Kasumi-1 (cell line): ENCODE data around the gene NOS1AP.

Experiments used
- DNase-seq, 2 experiments: peaks; one replicate each; lab custom pipeline; 2025; lab: John Stamatoyannopoulos, UW

The NOS1AP gene

DNA sequence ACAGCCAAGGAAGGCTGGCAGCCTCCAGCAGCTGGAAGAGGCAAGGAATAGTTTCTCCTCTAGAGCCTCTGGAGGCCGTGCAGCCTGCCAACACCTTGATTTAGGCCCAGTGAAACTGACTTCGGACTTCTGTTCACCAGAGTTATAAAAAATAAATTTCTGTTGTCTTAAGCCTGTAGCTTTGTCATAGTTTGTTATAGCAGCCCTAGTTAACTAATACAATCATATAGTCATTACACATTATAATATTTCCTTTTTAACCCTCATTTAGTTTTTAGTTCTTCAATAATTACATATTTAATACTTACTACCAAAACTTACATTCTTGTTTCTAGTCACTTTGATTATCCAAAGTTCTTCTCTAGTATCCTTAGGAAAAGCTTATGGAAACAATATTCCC is 20.3 kb downstream of the NOS1AP start:
- DNase-seq = no peak

DNA sequence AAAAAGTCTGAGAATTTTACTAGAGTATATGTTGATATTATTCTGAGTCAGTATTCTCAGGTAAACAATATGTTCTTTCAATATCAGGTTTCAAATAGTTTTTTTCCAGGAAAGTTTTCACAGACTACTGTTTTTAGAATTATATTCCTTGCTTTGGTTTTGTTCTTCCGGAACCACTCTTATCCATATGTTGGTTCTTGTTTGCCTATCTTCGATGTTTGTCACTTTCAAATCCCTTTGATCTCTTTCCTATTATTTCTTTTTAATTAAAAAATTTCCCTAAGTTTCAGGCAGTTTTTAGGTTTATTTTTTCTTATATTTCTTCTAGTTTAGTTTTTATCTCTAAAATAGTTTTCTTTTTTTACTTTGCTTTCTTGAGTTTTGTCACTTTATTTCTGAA is 20.9 kb downstream of the NOS1AP start:
- no peak for DNase-seq

DNA sequence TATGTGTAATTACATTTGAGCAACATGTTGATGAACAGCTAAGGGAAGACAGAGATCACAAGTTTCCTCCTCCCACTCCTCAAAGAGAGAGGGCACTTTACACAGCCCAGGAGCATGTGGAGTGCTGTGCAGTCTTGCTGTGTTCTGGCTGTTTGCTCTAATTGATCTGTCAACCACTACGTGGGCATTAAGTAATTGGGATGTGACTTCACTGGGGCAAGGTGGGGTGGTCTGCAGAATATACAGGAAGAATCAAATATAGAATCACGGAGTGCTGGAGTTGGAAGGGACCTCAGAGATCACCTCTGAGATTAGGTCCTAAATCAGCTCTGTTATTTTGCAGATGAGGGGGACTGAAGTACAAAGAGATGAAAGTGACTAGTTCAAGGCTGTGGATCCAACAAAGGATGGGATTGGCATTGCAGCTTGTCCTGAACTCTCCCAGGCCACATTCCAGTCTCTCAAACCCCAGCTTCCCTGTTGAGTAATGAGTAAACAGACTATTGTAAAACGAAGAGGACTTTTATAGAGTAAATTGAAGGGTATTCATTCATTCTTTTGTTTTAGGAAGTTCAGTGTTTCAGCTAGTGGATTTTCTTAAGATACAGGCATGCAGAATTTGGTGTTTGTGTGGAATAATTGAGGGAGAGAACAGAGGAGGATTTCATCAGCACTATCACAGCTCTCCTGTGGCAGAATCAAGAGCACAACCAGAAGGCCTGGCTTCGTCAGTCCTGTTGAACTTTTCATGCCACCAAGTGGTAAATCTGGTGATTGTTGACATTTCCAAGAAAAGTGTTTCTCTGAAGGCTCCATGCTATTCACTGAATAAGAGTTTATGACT is 22.4 kb downstream of the NOS1AP start:
- DNase-seq = no peak

DNA sequence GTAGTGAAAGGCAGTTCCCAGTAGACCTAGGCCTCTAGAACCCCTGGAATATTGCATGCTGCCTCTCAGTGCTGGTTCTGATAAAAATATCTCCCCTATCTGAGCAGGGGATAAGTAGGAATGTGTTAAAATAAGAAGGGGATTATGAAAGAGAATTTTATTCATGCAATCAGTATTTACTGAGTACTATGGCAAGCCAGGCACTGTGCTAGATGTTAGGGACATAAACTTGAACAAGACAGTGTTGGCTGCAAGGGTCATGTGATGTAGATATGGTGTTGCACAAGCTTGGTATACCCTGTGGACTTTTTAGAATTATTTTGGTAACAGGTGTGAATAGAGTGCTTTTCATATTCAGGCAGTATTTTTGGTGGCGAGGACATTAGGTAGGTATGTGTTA is 23.6 kb downstream of the NOS1AP start:
- no peak for DNase-seq

DNA sequence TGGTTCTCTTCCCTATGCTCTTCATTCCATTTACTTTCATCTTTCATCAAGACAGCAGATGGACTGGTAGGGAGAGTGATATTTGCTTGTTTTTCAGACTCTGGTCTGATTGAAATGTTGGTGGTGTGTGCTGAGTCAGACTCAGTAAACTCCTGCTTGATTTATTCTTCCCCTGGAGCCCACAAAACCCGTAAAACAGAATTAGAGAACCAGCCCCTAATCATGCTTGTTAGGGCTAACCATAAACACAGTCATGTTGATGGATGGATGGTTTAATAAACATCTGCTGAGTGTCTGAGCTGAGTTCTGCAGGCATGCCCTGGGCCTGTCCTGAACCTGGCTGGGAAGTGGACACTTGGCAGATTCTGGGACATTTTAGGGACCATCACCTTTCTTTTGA is 24.8 kb downstream of the NOS1AP start:
- DNase-seq = no peak

DNA sequence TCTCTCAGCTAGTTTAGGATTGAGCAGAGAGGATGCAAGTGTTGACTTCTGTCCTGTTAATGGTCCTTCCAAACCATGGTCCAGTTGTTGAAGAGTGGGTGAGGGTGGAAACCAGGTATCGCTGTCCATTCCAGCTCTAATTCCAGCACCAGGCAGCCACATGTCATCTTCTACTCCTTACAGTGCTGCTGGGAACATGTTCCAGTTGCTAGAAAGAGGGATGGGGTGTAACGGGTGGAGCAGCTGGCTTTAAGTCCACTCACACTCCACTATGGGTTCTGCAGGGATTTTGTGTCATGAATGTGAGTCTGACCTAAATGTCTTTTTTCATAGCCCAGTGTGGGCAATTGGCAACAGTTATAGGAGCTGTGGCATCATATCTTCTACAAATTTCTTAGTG is 25.2 kb downstream of the NOS1AP start:
- no peak for DNase-seq

DNA sequence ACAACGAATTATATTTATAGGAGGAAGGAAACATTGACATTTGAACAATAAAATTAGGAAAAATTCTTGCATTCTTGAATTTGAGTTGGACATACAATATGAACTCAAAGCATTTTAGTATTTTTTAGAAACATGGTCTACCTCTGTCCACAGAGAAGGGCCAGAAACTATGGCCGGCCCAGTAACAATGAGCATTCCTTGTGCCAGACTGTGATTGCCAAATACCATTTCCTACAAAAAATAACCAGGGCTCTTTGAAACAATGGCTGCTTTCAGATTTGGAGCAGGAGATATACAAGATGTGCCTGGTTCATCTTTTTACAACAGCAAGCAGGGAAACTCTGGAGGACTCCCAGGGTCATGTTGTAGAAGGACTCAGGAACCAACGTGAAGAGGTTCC is 38.4 kb downstream of the NOS1AP start:
- no peak for DNase-seq

DNA sequence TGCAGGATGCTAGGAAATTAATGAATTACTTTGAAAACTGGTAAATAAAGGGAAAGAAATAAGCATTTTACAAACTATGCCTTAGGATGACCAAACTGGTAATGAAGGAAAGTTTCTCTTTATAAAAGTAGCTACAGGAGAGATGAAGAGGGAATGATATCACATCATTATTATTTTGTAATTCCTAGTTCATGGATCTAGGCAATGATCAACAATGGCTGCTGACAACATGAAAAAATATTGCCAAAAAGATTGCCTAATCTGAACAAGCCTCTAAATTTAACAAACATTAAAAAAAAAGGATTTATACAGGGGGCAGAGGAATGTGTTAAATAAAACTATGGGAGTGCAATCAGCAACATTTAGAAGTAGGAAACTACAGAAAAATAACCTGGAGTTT is 38.9 kb downstream of the NOS1AP start:
- DNase-seq = no peak

DNA sequence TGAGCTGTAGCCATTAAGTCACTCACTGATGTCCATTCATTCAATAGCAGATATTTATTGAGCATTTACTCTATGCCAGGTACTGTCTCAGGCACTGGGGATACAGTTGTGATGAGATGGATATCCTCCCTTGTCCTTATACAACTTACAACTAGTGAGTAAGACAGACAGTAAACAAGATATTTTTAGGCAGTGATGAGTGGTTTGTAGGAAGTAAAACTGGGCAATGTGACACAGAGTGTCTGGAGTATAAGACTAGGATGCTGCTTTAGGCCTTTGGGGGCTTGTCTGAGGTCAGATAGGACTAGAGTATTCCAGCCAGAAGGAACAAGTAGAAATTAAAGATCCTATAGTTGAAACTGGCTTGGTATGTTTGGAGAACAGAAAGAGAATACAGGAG is 41.4 kb downstream of the NOS1AP start:
- DNase-seq = no peak

DNA sequence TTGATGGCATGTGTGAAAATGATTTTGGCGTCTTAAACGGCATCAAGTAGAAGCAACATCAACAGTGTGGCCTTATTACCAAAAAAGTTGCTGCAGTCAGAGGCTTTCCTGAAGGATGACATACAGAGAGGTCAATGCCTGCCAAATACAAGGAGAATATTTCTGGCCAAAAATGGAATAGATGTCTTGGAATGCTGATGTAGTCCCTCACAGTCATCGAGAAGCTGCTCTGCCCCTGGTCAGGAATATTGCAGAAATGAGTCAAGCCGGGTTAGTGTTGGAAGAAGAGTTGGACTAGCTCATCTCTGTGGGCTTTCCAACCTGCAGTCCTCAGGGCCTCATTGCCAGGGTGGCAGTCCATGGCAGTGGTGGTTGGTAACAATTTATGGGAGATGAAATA is 42.1 kb downstream of the NOS1AP start:
- no peak for DNase-seq

DNA sequence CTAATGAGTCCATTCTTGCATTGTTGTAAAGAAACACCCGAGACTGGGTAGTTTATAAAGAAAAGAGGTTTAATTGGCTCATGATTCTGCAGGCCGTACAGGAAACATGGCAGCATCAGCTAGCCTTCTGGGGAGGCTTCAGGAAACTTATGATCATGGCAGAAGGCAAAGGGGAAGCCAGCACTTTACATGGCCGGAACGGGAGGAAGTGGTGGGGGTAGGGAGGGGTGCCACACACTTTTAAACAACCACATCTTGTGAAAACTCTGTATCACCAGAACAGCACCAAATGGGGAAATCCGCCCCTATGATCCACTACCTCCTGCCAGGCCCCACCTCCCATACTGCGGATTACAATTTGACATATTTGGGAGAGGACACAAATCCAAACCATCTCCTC is 43.9 kb downstream of the NOS1AP start:
- DNase-seq = peak; percentile 15 to 37

DNA sequence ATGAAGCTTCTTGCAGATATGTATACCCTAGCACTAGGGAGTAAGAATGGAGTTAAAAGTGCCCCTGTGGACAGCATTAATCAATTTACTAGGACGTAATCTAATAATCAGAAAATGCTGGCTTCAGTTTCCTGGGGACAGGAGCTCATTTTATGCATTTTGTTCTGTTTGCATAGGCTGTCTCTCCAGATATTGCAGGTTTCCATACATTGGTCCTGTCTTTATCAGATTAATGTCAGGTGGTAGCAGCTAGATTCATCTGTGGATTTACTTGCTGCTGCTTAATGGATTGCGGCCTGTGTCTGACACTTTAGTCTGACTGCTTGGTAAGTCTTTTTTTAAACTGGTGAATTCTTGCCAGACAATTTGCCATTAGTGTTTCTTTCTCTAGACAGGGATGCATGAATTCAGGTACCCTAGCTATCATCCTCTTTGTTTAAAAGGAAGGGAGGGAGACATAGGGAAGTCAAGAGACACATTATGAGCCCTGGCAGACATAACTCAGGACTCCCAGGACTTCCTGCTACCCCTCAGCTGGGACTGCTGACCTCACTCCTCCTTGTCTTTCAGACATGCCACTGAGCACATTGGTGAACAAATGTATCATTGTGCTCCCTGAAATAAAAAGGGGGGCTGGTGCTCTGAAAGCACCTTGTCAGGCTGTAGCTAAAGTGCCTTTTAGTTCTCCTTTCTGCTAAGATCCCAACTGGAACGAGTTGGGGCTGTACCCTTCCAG is 47.7 kb downstream of the NOS1AP start:
- no peak for DNase-seq

DNA sequence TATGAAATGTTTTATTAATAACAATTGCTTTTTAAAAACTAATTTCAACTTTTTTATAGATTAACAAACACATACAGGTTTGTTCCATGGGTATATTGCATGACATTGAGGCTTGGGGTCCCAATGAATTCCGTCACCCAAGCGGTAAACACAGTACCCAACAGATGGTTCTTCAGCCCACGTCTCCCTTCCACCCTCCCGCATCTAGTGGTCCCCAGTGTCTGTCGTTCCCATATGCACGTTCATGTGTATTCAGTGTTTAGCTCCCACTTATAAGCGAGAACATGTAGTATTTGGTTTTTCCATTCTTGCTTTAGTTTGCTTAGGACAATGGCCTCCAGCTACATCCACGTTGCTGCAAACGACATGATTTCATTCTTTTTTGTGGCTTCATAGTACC is 48.6 kb downstream of the NOS1AP start:
- no peak for DNase-seq

DNA sequence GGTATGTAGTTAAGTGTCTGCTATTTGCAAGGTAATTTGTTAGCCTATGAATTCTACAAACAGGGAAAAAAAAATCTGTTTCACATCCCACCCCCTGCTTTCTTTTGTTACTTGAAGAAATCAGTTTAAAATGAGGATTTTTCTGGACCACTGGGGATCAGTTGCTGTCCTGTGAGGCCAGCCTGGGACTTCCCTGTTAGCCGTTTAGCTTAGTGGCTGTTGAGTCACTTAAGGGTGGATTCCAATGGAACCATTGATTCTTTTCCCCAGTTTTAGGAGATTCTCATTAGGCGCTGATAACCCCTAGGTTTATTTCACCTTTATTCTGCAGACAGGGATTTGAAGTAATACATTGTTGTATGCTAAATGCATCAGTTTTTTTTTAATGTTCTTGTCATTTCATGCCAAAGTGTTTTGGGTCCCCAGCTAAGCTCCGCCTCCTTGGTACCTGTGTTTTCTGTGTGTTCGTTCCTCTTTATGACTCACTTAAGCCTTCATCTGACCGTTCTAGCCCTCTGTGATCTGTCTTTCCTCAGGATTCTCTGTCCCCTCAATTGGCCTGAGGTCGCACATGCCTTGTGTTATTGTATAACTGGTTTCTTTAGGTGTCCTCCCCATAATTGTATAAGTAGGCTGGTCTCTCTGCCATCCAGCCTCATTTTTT is 59.3 kb downstream of the NOS1AP start:
- DNase-seq = no peak

DNA sequence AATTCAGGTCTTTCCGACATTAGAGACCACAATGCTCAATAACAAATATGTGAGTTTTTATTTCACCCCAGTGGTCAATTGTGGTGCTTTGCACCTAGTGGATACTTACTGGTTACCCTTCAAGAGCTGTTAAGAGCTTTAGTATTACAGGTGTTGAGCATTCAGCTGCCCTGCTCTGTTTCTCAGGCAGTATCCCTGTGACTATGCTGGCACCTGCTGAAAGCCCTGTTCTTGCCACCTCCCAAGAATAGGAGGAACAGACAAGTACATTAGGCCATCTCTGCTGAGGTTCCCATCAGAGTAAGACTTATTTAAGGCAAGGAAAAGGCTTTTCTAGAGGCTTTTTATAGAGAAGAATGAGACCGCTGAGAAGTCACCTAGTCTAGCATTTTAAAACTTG is 60.8 kb downstream of the NOS1AP start:
- no peak for DNase-seq

DNA sequence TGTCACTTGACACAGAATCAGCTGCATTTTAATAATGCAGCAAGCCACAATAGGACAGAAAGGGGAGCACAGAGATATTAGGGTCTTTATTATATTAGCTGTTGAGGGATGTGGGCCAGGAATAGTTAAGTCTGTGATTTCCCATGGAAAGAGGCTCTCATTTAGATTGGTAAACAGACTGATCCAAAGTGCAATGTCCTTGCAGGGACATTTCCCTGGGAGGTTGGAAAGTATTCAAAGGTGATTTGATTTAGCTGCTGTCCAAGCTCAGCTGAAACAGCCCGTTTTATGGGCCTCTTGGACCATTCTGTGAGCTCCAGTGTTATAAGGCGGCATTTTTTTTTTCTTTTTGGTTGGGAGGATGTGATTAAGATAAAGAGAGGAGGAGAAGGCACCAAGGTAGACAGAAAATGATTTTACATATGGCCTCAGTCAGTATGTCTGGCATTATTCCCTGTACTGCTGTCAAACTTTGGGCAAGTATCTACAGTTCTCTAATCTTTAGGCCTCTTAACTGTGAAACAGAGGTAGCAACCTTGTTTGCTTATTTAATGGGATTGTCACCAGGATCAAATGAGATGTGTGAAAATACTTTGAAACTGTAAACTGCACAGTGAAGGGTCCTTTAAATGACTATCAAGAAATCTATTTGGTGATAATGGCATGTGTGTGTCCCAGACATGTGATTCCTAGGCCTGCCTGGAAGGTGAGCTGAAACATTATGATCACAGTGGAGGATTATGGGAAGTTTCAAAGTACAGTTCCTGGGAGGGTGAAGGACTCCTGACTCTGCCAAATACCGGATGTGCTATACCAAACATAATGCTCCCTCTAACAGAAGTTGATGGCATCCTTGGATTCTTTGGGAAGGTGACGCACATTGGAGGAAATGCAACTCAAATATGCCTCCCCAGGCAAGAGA is 62.2 kb downstream of the NOS1AP start:
- DNase-seq = no peak

DNA sequence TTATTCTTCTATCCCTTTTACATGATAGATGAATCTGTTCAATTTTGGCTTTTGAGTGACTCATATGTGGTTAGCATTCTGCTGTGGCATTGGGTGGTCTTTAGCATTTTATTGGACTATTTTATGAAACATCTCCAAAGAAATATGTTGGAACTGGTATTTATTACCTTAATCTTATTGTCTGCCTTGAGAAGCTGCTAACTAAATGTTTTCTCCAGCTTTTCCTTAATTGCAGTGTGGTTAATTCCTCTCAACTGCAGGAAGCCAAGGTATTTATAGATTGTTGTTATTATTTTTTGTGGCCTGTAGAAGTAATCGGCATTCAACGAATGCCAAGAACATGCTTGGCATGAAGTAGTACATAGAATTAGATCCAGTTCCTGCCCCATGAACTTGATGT is 64.1 kb downstream of the NOS1AP start:
- DNase-seq = no peak

DNA sequence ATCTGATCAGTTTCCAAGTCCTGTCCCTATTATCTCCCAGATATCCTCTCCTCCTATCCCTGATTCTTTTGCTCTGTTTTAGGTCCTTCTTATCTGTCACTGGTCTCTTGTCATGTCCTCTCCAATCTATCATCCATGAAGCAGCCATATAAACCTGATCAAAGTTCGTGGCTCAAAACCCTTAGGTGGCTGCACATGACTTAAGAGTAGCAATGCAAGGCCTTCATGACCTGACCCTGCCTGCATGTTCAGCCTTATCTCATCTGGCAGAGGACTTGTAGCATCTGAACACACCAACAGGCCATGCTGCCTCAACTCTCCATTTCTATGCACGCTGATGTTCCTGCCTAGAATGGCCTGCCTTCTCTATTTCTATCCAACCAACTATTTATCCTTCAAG is 65.2 kb downstream of the NOS1AP start:
- no peak for DNase-seq

DNA sequence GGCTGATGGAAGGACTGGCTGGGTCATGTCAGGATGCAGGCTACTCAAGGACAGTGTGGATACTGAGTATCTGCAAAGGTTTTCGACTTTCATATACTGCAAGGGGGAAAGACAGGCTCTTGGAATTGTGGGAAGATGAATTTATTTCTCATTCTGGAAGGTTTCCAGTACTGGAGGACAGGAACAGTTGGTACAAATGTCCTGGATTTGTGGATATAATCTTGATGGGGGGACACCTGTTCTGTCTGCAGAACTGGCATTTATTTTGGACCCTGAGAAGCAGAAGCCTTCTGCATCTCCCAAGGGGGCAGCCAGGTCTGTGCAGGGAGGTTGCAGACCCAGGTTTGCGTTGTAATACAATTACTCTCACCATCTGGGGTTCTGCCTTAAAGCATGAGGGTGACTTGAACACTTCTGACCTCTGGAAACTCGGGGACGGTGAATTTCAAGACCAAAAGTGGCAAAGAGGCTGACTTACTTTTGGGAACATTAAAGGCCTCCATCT is 65.8 kb downstream of the NOS1AP start:
- no peak for DNase-seq

DNA sequence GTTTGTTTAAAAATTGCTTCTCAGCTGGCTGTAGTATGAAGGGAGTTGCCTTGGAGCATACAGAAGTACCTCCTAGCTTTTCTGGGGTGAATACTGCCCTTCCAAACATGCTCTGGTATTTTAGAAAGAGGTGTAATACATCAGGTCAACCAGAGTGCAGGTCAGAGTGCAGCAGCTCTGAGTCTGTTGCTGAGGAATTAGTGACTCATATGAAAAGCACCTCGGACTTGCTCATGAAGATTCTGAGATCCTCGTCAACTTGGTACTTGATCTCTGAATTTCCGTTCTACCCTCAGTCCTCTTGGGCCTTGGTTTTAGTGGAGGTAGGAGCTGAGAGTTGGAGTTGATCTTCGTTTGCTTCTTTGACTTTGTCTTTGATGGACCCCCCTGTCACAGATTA is 67.3 kb downstream of the NOS1AP start:
- DNase-seq = no peak

DNA sequence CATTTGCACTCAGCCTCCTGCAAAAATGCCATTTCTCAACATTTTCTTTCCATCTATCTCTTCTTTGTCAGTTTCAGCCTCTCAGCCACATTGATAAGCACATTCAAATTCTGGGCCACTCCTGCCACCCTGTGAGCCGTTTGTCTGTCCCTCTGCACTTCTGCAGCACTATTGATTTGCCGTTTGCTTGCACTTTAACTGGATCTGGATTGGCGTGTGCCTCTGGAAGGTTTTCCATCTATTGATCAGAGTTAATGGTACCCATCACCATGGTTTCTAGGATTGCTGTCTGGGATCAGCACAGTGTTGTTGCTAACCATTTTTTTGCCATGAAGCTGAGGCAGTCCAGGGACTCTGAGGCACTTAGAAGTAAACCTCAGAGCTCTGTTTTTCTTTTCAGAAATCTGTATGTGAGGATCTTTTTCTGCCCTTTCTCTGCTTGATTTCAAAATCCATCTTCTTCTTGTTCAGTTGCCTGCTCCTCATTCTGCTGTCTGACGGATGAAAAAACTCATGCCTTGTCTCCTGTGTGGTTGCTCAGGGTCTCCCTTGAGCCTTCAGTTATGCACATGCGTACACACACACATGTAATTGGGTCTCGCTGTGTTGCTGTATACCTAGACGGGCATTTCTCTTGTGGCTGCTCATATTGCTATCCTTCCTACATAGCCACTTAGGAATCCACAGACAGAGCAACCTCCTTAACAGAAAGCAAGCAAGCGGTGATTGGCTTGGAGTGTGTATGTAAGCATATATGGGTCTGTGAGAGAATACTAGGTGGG is 67.9 kb downstream of the NOS1AP start:
- DNase-seq = no peak
